DND-41 (cell line): Measurements from ENCODE around the gene SLC35F3.
"Not testable (repeated sequence)": the region's sequence is repeated elsewhere in the genome, so short reads cannot be mapped to it uniquely, and the experiment has no call there.

ENCODE experiments used
- ATAC-seq: fragments of 200-7000 bp; cut with Tn5 transposase; 3 replicates; pipeline ENCODE4 v1.9.1; 2021; ENCODE audit warnings: low read depth; ENCODE audit not compliant: insufficient read depth
- DNase-seq: peaks from one replicate; pipeline ENCODE4 v3.0.0-alpha.2; 2020
- H2AFZ ChIP-seq: 2 replicates; pipeline ENCODE4 v1.6.0; 2012; ENCODE audit warnings: low read depth, low read length
- H3K27ac ChIP-seq: 2 replicates; pipeline ENCODE4 v1.5.1; 2012; ENCODE audit warnings: low read length, inconsistent platforms
- H3K27me3 ChIP-seq: fragments of 200-600 bp; sonication (generic); 2 replicates; pipeline ENCODE4 v1.6.0; 2012; ENCODE audit warnings: low read length, mild to moderate bottlenecking, inconsistent platforms; ENCODE audit not compliant: insufficient read depth, poor library complexity
- H3K36me3 ChIP-seq: 2 replicates; pipeline ENCODE4 v1.5.1; 2012; ENCODE audit warnings: low read length, inconsistent platforms; ENCODE audit not compliant: insufficient read depth
- H3K4me1 ChIP-seq: 2 replicates; pipeline ENCODE4 v1.5.1; 2012; ENCODE audit warnings: mild to moderate bottlenecking, low read length; ENCODE audit not compliant: insufficient read depth
- H3K4me2 ChIP-seq: 2 replicates; pipeline ENCODE4 v1.6.0; 2012; ENCODE audit warnings: mild to moderate bottlenecking, moderate library complexity, low read length, inconsistent platforms; ENCODE audit not compliant: insufficient read depth
- H3K4me3 ChIP-seq, 2 experiments: fragments of 200-600 bp in 1 of 2; shearing (Covaris generic) in 1 of 2; 2 replicates each; pipeline ENCODE4 v1.5.1; 2012 to 2016; ENCODE audit warnings: inconsistent platforms in 2 of 2, low read length in 2 of 2, mild to moderate bottlenecking in 2 of 2, low read depth in 1 of 2, moderate library complexity in 1 of 2
- H3K79me2 ChIP-seq: 2 replicates; pipeline ENCODE4 v1.6.0; 2012; ENCODE audit warnings: low read length, inconsistent platforms; ENCODE audit not compliant: insufficient read depth
- H3K9ac ChIP-seq: 2 replicates; pipeline ENCODE4 v1.6.0; 2012; ENCODE audit warnings: low read depth, mild to moderate bottlenecking, inconsistent platforms, low read length, moderate library complexity
- H3K9me3 ChIP-seq: 2 replicates; pipeline ENCODE4 v1.5.1; 2012; ENCODE audit warnings: low read length, moderate library complexity, mild to moderate bottlenecking, inconsistent platforms; ENCODE audit not compliant: insufficient read depth, severe bottlenecking
- H4K20me1 ChIP-seq: 2 replicates; pipeline ENCODE4 v1.6.0; 2012; ENCODE audit warnings: low read length; ENCODE audit not compliant: insufficient read depth
- EZH2 ChIP-seq: IDR thresholded peaks from 3 replicates; pipeline ENCODE4 v1.6.1; 2012; ENCODE audit warnings: borderline replicate concordance, low read depth, mild to moderate bottlenecking, moderate library complexity, low read length, inconsistent platforms; ENCODE audit not compliant: severe bottlenecking
- TF ChIP-seq, protein P1 (sequence below): IDR thresholded peaks from 2 replicates; pipeline ENCODE4 v1.5.1; 2012; ENCODE audit warnings: borderline replicate concordance, low read length, moderate library complexity, mild to moderate bottlenecking; ENCODE audit not compliant: poor library complexity, severe bottlenecking; ENCODE audit errors: extremely low read depth

Gene SLC35F3

DNA sequence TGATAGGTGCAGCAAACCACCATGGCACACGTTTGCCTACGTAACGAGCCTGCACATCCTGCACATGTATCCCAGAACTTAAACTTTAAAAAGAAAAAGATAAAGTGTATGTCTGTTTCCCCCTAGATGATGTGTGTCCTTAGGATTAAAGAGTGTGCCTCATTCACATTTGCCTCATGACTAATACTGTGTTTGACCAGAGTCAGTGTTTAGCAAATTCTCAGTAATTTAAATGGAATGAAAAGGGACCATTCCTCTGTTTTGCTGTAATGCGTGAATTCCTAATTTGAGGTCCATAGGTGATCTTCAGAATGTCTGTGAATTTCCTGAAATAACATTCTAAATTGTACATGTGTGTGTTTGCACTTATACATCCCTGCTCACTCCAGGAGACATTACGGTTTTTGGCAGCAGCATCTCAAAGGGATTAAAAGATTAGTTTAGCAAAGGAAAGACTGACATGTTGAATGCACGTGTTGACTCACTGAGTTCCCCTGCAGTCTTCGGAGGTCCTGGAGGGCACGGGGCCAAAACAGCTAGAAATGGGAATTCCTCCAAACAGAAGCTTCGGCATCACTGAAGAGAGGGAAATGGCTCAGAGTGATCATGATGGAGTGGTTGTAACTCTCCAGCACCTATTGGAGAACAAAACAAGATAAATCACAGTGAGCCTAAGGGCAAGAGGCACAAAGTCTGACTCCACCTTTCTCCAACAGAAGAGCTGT is 19.1 kb upstream of the SLC35F3 start:
- Histone ChIP-seq H3K4me3 (no peak overlapping the region), H3K9ac (no peak overlapping the region), H3K27me3 (no peaks in the 10 kb centered on the region), H3K79me2 (no peaks in the 10 kb centered on the region), H4K20me1 (no peaks in the 10 kb centered on the region), H3K4me1 (no peaks in the 10 kb centered on the region), H3K4me2 (no peak overlapping the region), H2AFZ (no peak overlapping the region), H3K27ac (no peak overlapping the region), H3K36me3 (no peaks in the 10 kb centered on the region), H3K9me3 (peaks cover 13% of the 10 kb centered on the region)
- DNase-seq (no peak), ATAC-seq (no peak)
- TF ChIP-seq EZH2: no peak
- TF ChIP-seq, protein P1, sequence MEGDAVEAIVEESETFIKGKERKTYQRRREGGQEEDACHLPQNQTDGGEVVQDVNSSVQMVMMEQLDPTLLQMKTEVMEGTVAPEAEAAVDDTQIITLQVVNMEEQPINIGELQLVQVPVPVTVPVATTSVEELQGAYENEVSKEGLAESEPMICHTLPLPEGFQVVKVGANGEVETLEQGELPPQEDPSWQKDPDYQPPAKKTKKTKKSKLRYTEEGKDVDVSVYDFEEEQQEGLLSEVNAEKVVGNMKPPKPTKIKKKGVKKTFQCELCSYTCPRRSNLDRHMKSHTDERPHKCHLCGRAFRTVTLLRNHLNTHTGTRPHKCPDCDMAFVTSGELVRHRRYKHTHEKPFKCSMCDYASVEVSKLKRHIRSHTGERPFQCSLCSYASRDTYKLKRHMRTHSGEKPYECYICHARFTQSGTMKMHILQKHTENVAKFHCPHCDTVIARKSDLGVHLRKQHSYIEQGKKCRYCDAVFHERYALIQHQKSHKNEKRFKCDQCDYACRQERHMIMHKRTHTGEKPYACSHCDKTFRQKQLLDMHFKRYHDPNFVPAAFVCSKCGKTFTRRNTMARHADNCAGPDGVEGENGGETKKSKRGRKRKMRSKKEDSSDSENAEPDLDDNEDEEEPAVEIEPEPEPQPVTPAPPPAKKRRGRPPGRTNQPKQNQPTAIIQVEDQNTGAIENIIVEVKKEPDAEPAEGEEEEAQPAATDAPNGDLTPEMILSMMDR: no peak

DNA sequence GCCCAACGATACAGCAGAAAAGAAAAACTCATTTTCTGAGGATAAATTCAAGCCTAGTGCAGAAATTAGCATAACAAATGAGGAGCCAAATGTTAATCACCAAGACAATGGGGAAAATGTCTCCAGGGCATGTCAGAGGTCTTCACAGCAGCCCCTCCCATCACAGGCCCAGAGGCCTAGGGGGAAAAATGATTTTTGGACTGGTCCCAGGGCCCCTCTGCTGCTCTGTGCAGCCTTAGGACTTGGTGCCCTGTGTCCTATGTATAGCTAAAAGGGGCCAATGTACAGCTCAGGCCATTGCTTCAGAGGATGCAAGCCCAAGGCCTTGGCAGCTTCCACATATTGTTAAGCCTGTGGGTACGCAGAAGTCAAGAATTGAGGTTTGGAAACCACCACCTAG is 13.3 kb upstream of the SLC35F3 start:
- ATAC-seq, H3K4me1 ChIP-seq, H3K79me2 ChIP-seq, H4K20me1 ChIP-seq, H3K9ac ChIP-seq, H3K27me3 ChIP-seq, H3K4me3 ChIP-seq, DNase-seq, H3K4me2 ChIP-seq, H3K27ac ChIP-seq, H2AFZ ChIP-seq, H3K36me3 ChIP-seq: not testable (repeated sequence)
- peaks cover 18% of the 10 kb centered on the region for H3K9me3 ChIP-seq

DNA sequence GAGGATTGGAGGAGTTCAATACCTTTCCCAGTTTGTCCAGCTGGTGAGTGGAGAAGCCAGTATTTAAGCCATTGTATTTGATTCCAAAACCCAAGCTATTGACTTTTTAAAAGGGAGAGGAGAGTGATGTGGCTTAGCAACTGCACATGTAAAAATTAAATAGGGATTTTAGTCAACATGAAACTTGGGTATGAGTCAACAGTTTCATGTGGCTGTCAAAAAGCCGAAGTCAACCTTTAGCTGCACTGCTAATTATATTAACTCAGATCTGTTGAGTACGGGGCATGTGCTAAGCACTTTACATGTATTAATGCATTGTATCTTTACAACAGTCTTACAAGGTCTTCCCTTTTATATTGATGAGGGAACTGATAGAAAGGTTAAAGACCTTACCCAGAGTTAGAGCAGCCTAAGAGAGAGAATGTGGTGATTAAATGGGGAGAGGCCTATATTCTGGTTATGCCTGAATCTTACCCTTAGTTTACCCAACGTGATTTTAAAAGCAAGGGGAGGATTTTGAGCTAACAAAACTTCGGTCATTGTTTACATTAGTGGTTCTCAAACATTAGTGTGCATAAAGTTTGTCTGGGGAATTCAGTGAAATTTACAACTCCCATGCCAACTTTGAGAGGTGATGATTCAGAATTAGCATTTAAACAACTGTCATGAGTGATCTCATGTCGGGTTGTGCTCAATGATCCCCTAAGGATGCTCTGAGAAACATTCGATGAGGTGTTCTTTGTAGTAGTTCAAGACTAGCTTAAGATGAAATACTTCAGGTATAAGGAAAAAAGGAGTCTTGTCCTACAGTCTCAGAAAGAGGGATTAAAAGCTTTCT is 6.9 kb upstream of the SLC35F3 start:
- Histone ChIP-seq H3K27ac (no peak overlapping the region), H4K20me1 (no peaks in the 10 kb centered on the region), H2AFZ (no peak overlapping the region), H3K27me3 (no peaks in the 10 kb centered on the region), H3K79me2 (no peaks in the 10 kb centered on the region), H3K4me2 (no peak overlapping the region), H3K4me1 (no peaks in the 10 kb centered on the region), H3K36me3 (no peaks in the 10 kb centered on the region), H3K9ac (no peak overlapping the region), H3K4me3 (no peak overlapping the region), H3K9me3 (no peaks in the 10 kb centered on the region)
- DNase-seq (no peak), ATAC-seq (no peak)
- TF ChIP-seq, protein P1: no peak
- no peak for TF ChIP-seq EZH2

- DNase-seq (no peak), ATAC-seq (no peak)
- Histone ChIP-seq H3K36me3 (no peaks in the 10 kb centered on the region), H3K4me3 (no peak overlapping the region), H3K27ac (no peak overlapping the region), H4K20me1 (no peaks in the 10 kb centered on the region), H3K27me3 (no peaks in the 10 kb centered on the region), H3K4me1 (no peaks in the 10 kb centered on the region), H2AFZ (no peak overlapping the region), H3K9me3 (no peaks in the 10 kb centered on the region), H3K4me2 (no peak overlapping the region), H3K9ac (no peak overlapping the region), H3K79me2 (no peaks in the 10 kb centered on the region)
- TF ChIP-seq, protein P1: no peak
- no peak for TF ChIP-seq EZH2
Measured at GRCh38 chr1:233901495-233901894, 3.0 kb upstream of the SLC35F3 start.
